Colon (tissue), 2 donors: Measurements from ENCODE around the gene HECTD4.
"Not testable (repeated sequence)": the region's sequence is repeated elsewhere in the genome, so short reads cannot be mapped to it uniquely, and the experiment has no call there.

Experiments used
- FAIRE-seq: peaks from 2 replicates; lab custom pipeline; 2012; peaks lifted over from hg19 to GRCh38; lab: Jason Lieb, UNC
- donor health status: control.
- donor health status: control.

Gene HECTD4

DNA sequence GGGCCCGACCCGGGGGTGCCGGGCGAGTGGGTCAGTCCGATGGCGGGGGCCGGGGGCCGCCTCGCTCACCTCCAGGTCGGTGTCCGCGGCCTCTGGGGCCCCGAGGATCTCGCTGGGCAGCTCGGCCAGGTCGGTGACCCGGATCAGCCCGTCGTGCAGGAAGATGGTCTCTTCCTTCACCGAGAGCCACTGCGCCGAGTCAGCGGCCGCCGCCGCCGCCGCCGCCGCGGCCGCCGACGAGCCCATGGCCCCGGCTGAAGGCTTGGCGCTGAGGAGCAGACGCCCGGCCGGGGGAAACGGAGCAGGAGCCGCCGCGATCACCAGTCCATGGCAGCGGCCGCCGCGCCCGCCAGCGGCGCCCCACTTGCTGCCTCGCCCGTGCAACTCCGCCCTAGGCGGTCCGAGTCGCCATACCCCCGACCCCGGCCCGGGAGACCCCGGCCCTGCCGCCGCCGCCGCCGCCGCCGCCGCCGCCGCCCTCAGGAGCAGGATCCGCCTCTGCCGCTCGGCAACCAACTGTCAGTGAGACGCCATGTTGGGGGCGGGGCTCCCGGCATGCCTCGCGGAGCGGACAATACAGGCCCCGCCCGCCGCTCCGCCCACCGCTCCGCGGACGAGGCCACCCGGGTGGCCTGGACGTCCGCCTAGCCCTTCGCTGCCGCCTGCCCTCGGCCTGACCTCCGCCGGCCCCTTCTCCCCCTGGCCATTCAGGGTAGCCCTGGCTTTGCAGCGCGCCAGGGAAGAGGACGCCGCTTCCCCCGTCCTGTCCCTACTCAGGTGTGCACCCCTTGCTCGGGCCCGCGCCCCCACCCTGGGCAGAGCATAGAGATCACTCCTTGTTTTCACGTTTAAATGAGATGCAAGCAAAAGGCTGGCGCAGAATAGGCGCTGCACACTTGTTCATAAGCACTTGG lies at the start of gene HECTD4:
Gene HECTD4 (minus strand): TSS at position 549 of the 914 bp plus-strand sequence. CDS start 303 bp downstream, at position 246.
- no peak for FAIRE-seq

GRCh38 chr12:112431965-112432364 lies 49.7 kb upstream of the HECTD4 start:
- no peak for FAIRE-seq

DNA sequence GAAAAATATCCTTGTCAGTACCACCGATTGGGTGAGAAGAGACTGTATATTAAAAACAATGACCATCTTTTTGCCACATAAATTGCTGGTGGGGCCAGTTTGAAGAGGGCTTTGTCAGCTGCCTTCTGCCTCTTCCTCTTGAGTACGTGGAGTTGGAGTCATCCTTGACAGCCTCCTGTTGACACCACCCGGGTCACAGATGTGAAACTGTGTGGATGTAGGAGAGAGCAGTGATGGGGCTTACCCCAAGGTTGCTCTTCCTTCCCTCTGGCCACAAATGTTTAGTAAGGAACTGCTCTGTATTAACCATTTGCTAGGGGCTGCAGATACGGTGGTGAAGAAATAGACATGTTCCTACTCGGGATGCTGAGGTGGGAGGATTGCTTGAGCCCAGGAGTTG lies 48.7 kb upstream of the HECTD4 start:
- FAIRE-seq, result no peak

DNA sequence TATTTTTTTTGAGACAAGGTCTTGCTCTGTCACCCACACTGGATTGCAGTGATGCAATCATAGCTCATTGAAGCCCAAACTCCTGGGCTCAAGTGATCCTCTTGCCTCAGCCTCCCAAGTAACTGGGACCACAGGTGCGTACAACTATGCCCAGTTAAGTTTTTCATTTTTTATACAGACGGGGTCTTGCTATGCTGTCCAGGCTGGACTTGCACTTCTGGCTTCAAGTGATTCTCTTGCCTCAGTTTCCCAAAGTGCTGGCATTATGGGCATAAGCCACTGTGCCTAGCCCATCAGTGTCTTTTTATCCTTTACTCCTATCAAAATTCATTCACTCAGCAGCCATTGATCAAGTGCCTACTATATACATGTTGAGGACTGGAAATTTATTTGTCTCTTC lies 45.5 kb upstream of the HECTD4 start:
- no peak for FAIRE-seq

GRCh38 chr12:112425582-112426382 lies 43.6 kb upstream of the HECTD4 start:
- FAIRE-seq, result no peak

DNA sequence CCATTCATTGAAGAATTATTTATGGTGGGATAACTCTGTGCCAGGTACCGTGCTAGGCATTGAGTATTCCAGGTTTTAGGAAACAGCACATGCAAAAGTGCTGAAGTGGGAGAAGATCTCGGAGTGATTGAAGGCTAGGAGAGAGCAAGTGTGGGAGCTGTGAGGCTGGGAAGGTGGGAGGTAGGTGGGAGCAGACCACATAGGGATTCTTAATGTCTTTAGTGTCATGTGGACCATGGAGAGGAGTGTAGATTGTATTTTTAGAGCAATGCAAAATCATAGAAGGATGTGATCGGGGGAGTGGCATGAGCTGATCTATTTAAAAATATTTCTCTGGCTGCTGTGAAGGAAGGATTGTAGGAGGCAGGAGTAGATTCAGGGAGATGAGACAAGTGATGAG lies 41.9 kb upstream of the HECTD4 start:
- no peak for FAIRE-seq

GRCh38 chr12:112422531-112422930 lies 40.3 kb upstream of the HECTD4 start:
- no peak for FAIRE-seq

DNA sequence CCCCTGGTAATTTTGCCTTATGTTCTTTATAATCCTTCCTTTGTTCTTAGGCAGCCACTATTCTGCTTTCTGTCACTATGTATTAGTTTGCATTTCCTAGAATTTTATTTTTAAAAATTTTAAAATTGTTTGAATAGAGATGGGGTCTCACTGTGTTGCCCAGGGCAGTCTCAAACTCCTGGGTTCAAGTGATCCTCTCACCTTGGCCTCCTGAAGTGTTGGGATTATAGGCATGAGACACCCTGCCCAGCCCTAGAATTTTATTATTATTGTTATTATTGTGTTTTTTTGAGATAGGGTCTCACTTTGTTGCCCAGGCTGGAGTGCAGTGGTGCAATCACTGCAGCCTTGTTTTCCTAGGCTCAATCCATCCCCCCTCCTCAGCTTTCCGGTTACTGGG lies 39.1 kb upstream of the HECTD4 start:
- no peak for FAIRE-seq

GRCh38 chr12:112420740-112421139 lies 38.5 kb upstream of the HECTD4 start:
- no peak for FAIRE-seq

DNA sequence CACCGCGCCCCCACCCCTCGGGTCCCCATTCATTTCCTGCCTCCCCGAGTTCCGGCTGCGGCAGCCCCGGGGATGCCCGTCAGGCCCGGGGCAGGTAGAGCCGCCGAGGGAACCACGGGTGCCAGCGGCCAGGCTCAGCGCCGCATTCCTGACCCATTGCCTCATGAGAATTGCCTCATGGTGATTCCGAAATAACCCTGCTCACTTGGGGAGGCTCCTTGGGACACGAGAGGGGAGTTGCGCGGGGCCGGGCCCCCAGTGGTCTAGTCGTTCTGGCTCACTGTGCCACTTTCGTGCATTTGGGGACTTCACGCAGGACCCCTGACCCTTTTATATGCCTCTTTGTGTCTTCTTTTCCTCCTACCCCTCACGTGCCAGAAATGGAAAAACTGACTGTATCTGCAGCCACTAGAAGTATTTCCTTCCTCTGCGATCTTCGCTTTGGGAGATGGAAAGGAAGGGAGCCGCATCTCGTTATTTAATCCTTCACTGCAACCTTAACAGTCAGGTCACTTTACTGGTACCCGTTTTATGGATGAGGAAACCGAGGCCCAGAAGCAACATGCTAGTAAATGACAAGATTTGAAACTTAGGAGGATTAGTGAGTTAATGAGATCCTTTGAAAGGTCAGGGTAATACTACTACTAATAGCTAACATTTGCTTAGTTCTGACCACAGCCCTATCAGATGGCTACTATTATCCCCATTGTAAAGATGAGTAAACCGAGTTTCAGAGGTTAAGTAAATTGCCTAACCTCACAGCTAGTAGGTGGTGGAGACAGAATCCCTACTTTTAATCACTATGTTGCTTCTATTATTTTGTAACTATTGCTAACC lies 37.3 kb upstream of the HECTD4 start:
- FAIRE-seq, result no peak

- FAIRE-seq, result no peak
These were observed 36.5 kb upstream of the HECTD4 start, which contains the start of gene PTPN11 for GRCh38 chr12:112418608-112419296. PTPN11 (plus strand) TSS chr12:112418947; CDS start chr12:112419112, 165 bp downstream.

GRCh38 chr12:112418273-112418607 lies 36.0 kb upstream of the HECTD4 start:
- FAIRE-seq, result no peak

DNA sequence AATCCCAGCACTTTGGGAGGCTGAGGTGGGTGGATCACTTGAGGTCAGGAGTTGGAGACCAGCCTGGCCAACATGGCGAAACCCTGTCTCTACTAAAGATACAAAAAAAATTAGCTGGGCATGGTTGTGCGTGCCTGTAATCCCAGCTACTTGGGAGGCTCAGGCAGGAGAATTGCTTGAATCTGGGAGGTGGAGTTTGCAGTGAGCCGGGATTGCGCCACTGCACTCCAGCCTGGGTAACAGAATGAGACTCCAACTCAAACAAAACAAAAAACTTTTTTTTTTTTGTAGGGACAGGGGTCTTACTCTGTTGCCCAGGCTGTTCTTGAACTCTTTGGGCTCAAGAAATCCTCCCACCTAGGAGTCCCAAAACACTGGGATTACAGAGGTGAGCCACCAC lies 33.2 kb upstream of the HECTD4 start:
- FAIRE-seq, result not testable (repeated sequence)

GRCh38 chr12:112413855-112414625 lies 31.8 kb upstream of the HECTD4 start:
- FAIRE-seq, result no peak

- no peak for FAIRE-seq
These were observed 27.6 kb upstream of the HECTD4 start for GRCh38 chr12:112409906-112410244.

DNA sequence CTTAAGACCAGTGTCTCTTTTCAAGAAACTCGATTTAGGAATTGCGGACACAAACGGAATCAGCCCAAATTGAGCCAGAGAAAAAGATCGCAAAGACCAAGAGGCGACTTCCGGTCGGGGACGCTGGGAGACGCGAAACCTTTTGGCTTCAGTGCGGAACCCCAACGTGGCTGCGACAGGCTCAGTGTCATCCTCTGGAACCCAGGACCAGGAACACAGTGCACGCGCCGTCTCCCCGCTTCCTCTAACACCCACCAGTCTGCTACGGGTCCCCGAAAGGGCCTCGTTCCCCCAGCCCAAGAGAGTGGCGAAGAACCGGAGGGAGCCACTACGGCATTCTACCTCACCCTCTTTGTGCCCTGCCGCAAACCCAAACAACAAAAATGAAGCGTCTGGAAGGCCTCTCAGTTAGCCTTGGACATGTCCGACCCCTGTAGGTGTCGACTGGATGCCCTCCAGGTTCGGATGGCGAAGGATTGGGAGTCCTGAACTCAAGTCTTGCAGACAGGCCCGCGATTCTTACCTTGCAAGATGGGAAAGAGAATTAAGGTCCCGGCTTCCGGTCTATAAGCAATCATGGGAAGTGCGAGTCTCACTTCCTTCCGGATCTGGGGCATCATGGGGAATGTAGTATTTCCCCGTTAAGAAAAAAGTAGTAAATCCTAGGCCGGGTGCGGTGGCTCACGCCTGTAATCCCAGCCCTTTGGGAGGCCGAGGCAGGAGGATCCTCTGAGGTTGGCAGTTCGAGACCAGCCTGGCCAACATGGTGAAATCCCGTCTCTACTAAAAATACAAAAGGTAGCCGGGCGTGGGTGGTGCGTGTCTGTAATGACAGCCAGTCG lies 27.1 kb upstream of the HECTD4 start, which contains the start of gene RPL6:
Gene RPL6 (minus strand): TSS at position 542 of the 842 bp plus-strand sequence. CDS start 949 bp downstream, outside the sequence.
- FAIRE-seq, result no peak

- FAIRE-seq, result no peak
These were observed 26.4 kb upstream of the HECTD4 start for GRCh38 chr12:112408621-112409020.

GRCh38 chr12:112407683-112408082 lies 25.5 kb upstream of the HECTD4 start:
- not testable (repeated sequence) for FAIRE-seq
